ENCODE measurements around the gene PLOD2. TPM values are rescaled to one million over a fixed set of nuclear protein-coding genes. Genes with fewer than 3 reads are reported as not detected.
A peak's percentile ranks its signal among the peaks of the same experiment; 100 is the strongest.

PLOD2 gene
- total RNA-seq, 1 donor from 2014 or later: 38.5 TPM

GRCh38 chr3:146196789-146197188 lies 35.8 kb upstream of the PLOD2 start:
- Histone ChIP-seq H3K36me3 (ENCODE audit: control insufficient read depth, insufficient read depth, low read length) (no peaks in the 10 kb centered on the region), H3K4me3 (ENCODE audit: low read depth, low read length) (no peak overlapping the region), H3K27me3 (ENCODE audit: control insufficient read depth, insufficient read depth, low read length) (no peaks in the 10 kb centered on the region)
- no peak for DNase-seq (ENCODE audit: low read depth)
- no peak for TF ChIP-seq CTCF (IDR thresholded peaks at IDR 0.05; ENCODE audit: insufficient read depth, low read length, poor library complexity, severe bottlenecking)

- Histone ChIP-seq H3K4me3 (ENCODE audit: low read depth, low read length) (no peak overlapping the region), H3K36me3 (ENCODE audit: control insufficient read depth, insufficient read depth, low read length) (no peaks in the 10 kb centered on the region), H3K27me3 (ENCODE audit: control insufficient read depth, insufficient read depth, low read length) (no peaks in the 10 kb centered on the region)
- DNase-seq (ENCODE audit: low read depth): no peak
- no peak for TF ChIP-seq CTCF (IDR thresholded peaks at IDR 0.05; ENCODE audit: insufficient read depth, low read length, poor library complexity, severe bottlenecking)
Observed at GRCh38 chr3:146195605-146196004, 34.6 kb upstream of the PLOD2 start.

DNA sequence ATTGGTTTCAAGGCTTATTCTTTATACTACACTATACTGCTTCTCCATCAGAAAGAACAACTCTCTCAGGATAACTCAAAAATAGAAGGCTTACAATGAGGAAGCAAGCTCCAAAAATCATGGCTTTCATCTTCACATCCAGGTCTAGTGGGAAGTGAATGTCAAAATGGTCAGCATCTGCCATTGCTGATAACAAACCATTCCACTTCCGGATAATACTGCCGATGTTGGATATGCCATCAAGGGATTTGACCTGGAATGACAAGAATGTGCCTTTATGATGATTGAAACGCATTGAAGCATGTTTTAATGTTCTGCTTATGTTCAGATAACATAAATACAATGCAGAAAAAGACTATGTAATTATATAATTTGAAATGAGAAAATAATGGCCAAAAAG lies 34.0 kb upstream of the PLOD2 start:
- no peak for DNase-seq (ENCODE audit: low read depth)

DNA sequence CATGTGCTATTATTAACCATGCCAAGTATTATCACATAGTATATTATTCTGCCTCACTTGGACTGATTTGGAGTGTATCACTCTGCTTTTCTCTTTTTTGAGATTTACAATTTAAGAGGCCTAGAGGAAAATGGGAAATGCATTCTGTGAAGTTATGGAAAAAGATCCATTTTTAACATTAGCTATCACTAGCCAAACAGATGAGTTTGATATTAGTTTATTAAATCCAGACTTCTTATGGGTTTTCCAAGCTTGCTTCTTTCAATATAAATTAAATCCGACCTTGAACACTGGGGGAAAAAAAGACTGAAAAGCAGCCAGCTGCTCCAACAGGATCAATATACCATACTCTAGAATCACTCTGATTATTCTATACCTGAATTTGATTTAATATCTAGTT lies 30.1 kb upstream of the PLOD2 start:
- no peaks in the 10 kb centered on the region for H3K36me3 ChIP-seq (ENCODE audit: control insufficient read depth, insufficient read depth, low read length)
- no peak overlapping the region for H3K4me3 ChIP-seq (ENCODE audit: low read depth, low read length)
- no peaks in the 10 kb centered on the region for H3K27me3 ChIP-seq (ENCODE audit: control insufficient read depth, insufficient read depth, low read length)
- no peak for TF ChIP-seq CTCF (IDR thresholded peaks at IDR 0.05; ENCODE audit: insufficient read depth, low read length, poor library complexity, severe bottlenecking)
- DNase-seq (ENCODE audit: low read depth): no peak

More for the DNA sequence above, 34.0 kb upstream of the PLOD2 start:
- H3K36me3 ChIP-seq (ENCODE audit: control insufficient read depth, insufficient read depth, low read length): no peaks in the 10 kb centered on the region
- no peaks in the 10 kb centered on the region for H3K27me3 ChIP-seq (ENCODE audit: control insufficient read depth, insufficient read depth, low read length)
- no peak overlapping the region for H3K4me3 ChIP-seq (ENCODE audit: low read depth, low read length)
- no peak for TF ChIP-seq CTCF (IDR thresholded peaks at IDR 0.05; ENCODE audit: insufficient read depth, low read length, poor library complexity, severe bottlenecking)

GRCh38 chr3:146189519-146190173 lies 28.7 kb upstream of the PLOD2 start:
- no peak for DNase-seq (ENCODE audit: low read depth)
- H3K27me3 ChIP-seq (ENCODE audit: control insufficient read depth, insufficient read depth, low read length): no peaks in the 10 kb centered on the region
- no peaks in the 10 kb centered on the region for H3K36me3 ChIP-seq (ENCODE audit: control insufficient read depth, insufficient read depth, low read length)
- no peak overlapping the region for H3K4me3 ChIP-seq (ENCODE audit: low read depth, low read length)
- TF ChIP-seq CTCF (IDR thresholded peaks at IDR 0.05; ENCODE audit: insufficient read depth, low read length, poor library complexity, severe bottlenecking): peak; percentile 71

DNA sequence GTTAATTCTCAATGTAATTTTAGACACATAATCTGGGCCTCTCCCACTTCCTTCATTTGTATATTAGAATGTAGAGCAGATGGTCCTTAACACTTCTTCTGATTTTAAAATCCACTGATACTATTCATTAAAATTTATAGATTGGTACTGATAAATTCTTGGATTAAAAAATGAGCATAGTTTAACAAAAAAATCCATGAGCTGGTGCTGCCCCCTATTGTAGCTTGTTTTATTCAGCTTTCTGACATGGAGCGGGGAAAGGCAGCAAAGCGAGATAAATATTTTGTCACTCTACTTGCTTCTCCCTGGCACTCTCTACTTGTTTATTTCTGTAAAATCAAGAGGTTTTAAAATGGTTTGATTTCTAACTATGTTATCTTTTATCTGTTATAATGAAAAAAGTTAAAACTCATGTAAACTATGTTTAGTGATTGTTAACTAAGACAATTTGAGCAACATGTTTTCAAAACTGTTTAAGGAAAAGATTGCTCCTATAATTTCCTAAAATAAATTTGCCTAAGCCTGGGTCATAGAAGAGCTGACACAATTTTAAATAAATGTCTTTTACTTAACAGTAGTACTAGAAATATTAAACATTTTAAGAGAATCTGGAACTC lies 26.5 kb upstream of the PLOD2 start:
- H3K27me3 ChIP-seq (ENCODE audit: control insufficient read depth, insufficient read depth, low read length): no peaks in the 10 kb centered on the region
- DNase-seq (ENCODE audit: low read depth): no peak

More for the DNA sequence above, 26.5 kb upstream of the PLOD2 start:
- H3K36me3 ChIP-seq (ENCODE audit: control insufficient read depth, insufficient read depth, low read length): no peaks in the 10 kb centered on the region
- H3K4me3 ChIP-seq (ENCODE audit: low read depth, low read length): no peak overlapping the region
- TF ChIP-seq CTCF (IDR thresholded peaks at IDR 0.05; ENCODE audit: insufficient read depth, low read length, poor library complexity, severe bottlenecking): peak; percentile 53
